Measurements from ENCODE around the gene RAP1GAP2.
"Not testable (repeated sequence)": the region's sequence is repeated elsewhere in the genome, so short reads cannot be mapped to it uniquely, and the experiment has no call there.

Gene RAP1GAP2

DNA sequence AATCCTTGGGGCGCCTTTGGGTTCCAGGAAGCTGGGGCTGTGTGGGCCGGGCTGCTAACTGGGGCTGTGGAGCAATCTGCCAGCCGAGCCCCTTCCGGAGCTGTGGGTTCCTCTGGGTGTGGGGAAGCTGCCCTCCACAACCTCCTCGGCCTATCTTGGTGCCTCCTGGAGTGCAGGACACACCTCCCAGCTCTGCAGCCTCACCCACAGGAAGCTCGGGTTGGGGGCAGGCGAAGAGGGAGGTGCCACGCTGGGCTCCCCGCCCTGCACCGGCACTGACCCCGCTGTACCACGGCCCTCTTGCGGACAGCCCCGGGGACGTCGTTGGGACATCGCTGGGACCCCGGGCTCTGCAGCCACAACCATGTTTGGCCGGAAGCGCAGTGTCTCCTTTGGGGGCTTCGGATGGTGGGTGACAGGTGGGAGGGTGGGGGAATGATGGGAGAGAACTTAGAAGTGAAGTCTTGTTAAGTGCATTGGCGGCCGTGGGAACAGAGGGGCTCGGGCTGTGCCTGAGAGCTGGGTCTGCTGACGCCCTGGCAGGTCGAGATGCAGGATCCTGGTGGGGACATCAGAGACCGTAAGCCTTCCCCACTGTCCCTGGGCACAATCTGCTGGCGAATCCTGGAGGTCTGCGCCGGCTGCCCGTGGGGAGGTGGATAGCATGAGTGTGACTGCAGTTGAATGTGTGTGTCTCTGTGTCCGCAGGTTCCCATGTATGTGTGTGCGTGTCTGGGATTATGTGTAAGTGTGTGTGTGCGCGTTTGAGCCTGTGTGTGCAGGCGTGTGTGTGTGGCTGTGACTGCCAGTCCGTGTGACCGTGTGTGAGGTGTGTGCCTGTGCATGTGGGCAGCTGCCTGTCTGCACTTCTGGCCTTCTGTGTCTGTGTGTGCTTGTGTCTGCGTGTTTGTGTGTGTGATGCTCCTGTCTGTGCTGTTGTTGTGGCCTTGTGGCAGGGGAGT lies at the start of gene RAP1GAP2:
RAP1GAP2 (plus strand) TSS at position 275 of the 962 bp plus-strand sequence; CDS start at position 365, 90 bp downstream.
- in situ Hi-C loops (cut with HindIII; ENCODE audit: low sequenced_read_pairs) = no loop called here

GRCh38 chr17:2749058-2749783 lies 47.0 kb upstream of the RAP1GAP2 start, which contains the start of gene CCDC92B:
Gene CCDC92B, minus strand, starts transcription at chr17:2749652. Its CDS starts 14,507 bp downstream, at chr17:2735145.
- in situ Hi-C loops (cut with HindIII; ENCODE audit: low sequenced_read_pairs) = no loop called here

GRCh38 chr17:2749784-2750181 lies 46.5 kb upstream of the RAP1GAP2 start:
- in situ Hi-C loops (cut with HindIII; ENCODE audit: low sequenced_read_pairs) = no loop called here

GRCh38 chr17:2750721-2751120 lies 45.5 kb upstream of the RAP1GAP2 start:
- in situ Hi-C loops (cut with HindIII; ENCODE audit: low sequenced_read_pairs) = no loop called here

- in situ Hi-C loops (cut with HindIII; ENCODE audit: low sequenced_read_pairs) = no loop called here
These were observed 44.7 kb upstream of the RAP1GAP2 start for GRCh38 chr17:2751491-2751890.

DNA sequence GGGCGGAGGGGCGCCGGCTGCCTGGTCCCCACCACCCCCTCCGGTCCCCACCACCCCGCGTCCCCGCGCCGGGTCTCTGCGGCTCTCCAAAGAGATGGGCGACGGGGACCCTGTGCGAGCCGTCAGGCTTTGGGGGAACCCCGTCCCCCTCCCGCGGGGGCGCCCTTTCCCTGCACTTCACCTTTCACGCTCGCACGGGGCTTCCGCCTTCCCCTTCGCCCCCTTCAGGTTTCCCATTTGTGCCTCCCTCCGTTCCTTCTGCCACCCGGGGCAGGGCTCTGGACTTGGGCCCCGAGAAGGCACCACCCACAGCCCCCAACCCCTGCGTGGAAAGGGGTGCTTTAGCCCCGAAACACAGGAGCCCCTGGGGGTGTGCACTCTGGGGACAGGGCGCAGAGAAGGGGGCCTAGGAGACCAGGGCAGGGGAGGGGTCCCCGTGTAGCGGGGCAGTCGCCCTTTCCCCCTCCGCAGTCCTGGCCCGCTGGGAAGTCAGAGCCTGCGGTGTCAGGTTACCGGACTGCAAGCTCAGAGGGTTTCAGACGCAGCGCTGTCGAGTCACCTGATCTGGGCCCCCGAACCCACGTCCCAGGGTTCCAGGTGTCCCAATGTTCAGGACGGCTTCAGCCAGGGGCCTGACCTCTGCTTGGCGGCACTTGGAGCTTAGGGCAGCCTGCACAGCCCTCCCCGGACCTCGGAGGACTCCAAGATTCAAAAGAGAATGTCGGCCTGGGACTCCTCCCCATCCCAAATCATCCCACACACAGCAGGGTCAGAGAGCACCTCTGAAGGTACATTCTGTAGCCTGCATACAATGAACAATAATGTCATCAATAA lies 40.1 kb upstream of the RAP1GAP2 start:
- in situ Hi-C loops (cut with HindIII; ENCODE audit: low sequenced_read_pairs) = no loop called here

DNA sequence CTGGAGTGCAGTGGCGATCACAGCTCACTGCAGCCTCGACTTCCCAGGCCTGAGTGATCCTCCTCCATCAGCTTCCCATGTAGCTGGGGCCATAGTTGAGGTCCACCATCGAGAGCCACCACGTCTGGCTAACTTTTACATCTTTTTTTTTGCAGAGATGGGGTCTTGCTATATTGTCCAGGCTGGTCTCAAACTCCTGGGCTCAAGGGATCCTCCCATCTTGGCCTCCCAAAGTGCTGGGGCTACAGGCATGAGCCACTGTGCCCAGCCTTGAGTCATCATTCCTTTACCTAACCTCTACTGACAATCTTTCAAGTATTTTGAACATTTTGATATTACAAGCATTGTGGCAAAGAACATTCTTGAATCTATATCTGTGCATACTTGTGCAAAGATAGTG lies 37.4 kb upstream of the RAP1GAP2 start:
- in situ Hi-C loops (cut with HindIII; ENCODE audit: low sequenced_read_pairs) = no loop called here

GRCh38 chr17:2770129-2770528 lies 26.1 kb upstream of the RAP1GAP2 start:
- in situ Hi-C loops (cut with HindIII; ENCODE audit: low sequenced_read_pairs) = loop anchor here (5.0 kb wide), 1 partner anchor 82 kb away; no protein-coding TSS in a partner anchor

DNA sequence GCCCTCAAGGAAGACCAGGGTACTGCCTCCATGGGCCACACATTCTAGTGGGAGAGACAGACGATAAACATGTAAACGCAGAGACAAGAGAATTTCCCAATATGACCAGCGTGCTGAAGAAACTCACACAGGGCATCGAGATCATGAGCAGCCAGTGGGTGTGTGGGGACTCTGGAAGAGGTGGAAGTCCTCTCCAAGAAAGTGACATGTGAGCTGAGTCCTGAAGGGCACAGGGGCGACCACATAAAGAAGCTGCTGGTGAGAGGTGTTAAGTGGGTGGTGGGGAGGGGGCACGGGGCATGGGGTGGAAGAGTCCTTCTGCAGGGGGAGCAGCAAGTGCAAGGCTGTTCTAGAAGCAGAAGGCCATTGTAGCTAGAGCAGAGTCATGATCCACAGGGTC lies 21.0 kb upstream of the RAP1GAP2 start:
- in situ Hi-C loops (cut with HindIII; ENCODE audit: low sequenced_read_pairs) = no loop called here

GRCh38 chr17:2776589-2777241 lies 19.5 kb upstream of the RAP1GAP2 start:
- in situ Hi-C loops (cut with HindIII; ENCODE audit: low sequenced_read_pairs) = no loop called here

- in situ Hi-C loops (cut with HindIII; ENCODE audit: low sequenced_read_pairs) = no loop called here
These were observed 18.9 kb upstream of the RAP1GAP2 start for GRCh38 chr17:2777242-2777867.

GRCh38 chr17:2778489-2778888 lies 17.7 kb upstream of the RAP1GAP2 start:
- in situ Hi-C loops (cut with HindIII; ENCODE audit: low sequenced_read_pairs) = no loop called here

DNA sequence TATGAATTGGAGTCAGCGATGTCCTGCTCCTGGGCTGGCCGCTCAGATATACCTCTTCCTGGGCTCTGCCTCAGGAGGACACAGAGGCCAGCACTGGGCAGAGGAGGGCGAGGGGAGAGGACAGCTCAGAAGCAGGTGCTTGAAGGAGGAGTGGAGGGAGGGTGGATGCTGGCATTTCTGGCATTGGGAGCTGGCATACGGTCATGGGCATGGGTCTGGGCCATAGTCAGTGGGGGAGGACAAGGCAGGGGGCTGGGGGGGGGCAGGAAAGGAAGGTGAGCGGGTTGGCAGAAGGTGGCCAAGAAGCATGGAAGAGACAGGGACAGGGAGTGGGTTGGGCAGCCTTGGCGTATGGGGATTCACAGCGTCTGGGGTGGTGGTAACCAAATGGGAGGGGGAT lies 16.7 kb upstream of the RAP1GAP2 start:
- in situ Hi-C loops (cut with HindIII; ENCODE audit: low sequenced_read_pairs) = no loop called here

- in situ Hi-C loops (cut with HindIII; ENCODE audit: low sequenced_read_pairs) = no loop called here
These were observed 16.0 kb upstream of the RAP1GAP2 start for GRCh38 chr17:2780256-2780655.

DNA sequence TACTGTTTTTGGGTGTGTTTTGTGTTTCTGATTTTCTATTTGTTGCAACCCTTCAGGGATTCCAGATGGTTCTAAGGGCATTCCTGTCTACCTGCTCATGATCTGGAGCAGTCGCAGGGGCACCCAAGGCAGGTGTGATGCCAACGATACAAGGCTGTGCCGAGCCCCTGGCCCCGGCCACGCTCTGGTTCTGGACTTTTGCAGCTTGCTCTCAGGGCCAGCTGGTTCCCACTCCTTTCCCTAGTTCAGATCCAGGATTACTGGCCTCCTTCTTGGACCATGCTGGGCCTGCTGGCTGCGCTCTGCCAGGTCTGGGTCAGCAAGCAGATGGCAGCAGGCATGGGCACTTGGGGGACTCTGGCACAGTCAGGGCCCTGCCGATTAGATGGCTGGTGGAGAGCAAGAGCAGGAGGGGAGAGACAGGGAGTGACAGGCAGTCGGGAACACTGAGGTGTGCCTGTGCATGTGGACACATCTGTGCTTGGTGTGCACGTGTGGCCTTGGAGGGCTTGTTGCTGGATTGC lies 15.2 kb upstream of the RAP1GAP2 start:
- in situ Hi-C loops (cut with HindIII; ENCODE audit: low sequenced_read_pairs) = no loop called here

GRCh38 chr17:2781598-2781997 lies 14.6 kb upstream of the RAP1GAP2 start:
- in situ Hi-C loops (cut with HindIII; ENCODE audit: low sequenced_read_pairs) = not testable (repeated sequence)

GRCh38 chr17:2782055-2782454 lies 14.2 kb upstream of the RAP1GAP2 start:
- in situ Hi-C loops (cut with HindIII; ENCODE audit: low sequenced_read_pairs) = no loop called here

GRCh38 chr17:2783310-2784030 lies 12.8 kb upstream of the RAP1GAP2 start:
- in situ Hi-C loops (cut with HindIII; ENCODE audit: low sequenced_read_pairs) = no loop called here

GRCh38 chr17:2784864-2785263 lies 11.4 kb upstream of the RAP1GAP2 start:
- in situ Hi-C loops (cut with HindIII; ENCODE audit: low sequenced_read_pairs) = no loop called here
